ENCODE data around the gene USF1. TPM values are rescaled to one million over a fixed set of nuclear protein-coding genes. Genes with fewer than 3 reads are reported as not detected.

The USF1 gene
- total and polyA plus RNA-seq, 4 donors: 19.2 to 43.5 (median 27.2) TPM

DNA sequence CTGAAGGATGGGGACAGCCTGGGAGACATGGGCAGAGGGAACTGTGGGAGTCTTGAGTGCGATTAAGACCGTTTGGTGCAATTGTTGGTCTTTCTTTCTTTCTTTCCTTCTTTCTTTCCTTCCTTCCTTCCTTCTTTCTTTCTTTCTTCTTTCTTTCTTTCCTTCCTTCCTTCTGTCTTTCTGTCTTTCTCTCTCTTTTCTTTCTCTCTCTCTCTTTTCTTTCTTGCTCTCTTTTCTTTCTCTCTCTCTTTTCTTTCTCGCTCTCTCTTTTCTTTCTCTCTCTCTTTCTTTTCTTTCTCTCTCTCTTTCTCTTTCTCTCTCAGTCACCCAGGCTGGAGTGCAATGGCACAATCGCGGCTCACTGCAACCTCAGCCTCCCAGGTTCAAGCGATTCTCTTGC, 49.5 kb upstream of the USF1 start:
- TF ChIP-seq, protein P1, sequence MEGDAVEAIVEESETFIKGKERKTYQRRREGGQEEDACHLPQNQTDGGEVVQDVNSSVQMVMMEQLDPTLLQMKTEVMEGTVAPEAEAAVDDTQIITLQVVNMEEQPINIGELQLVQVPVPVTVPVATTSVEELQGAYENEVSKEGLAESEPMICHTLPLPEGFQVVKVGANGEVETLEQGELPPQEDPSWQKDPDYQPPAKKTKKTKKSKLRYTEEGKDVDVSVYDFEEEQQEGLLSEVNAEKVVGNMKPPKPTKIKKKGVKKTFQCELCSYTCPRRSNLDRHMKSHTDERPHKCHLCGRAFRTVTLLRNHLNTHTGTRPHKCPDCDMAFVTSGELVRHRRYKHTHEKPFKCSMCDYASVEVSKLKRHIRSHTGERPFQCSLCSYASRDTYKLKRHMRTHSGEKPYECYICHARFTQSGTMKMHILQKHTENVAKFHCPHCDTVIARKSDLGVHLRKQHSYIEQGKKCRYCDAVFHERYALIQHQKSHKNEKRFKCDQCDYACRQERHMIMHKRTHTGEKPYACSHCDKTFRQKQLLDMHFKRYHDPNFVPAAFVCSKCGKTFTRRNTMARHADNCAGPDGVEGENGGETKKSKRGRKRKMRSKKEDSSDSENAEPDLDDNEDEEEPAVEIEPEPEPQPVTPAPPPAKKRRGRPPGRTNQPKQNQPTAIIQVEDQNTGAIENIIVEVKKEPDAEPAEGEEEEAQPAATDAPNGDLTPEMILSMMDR (IDR thresholded peaks at IDR 0.05; ENCODE audit: low read depth, low read length, missing input control): no peak
- TF ChIP-seq RXRA (IDR thresholded peaks at IDR 0.05): no peak
- H3K9me3 ChIP-seq (ENCODE audit: control insufficient read depth in 4 of 4, low read length in 3 of 4): no peaks in the 10 kb centered on the region
- no peak overlapping the region for H3K27ac ChIP-seq (ENCODE audit: low read depth in 1 of 2, low read length in 2 of 2)
- peaks cover 0 to 7% (median 1%) of the 10 kb centered on the region in 4 donors for H3K36me3 ChIP-seq (ENCODE audit: control insufficient read depth in 4 of 4, insufficient read depth in 3 of 4, low read depth in 1 of 4, low read length in 3 of 4)
- peaks cover 2 to 24% (median 11%) of the 10 kb centered on the region in 4 donors for H3K4me1 ChIP-seq (ENCODE audit: control insufficient read depth in 4 of 4, insufficient read depth in 4 of 4, low read length in 3 of 4)
- no peak for DNase-seq (ENCODE audit: low spot score)
- H3K27me3 ChIP-seq (ENCODE audit: control insufficient read depth in 4 of 4, insufficient read depth in 4 of 4, low read length in 3 of 4): no peaks in the 10 kb centered on the region
- WGBS: 91% methylated on average over 6 of the region's 6 CpGs
- H3K4me3 ChIP-seq (ENCODE audit: low read depth in 1 of 3, low read length in 3 of 3): no peak overlapping the region
- no peak overlapping the region for H3K9ac ChIP-seq (ENCODE audit: low read depth in 1 of 2, low read length in 2 of 2)

DNA sequence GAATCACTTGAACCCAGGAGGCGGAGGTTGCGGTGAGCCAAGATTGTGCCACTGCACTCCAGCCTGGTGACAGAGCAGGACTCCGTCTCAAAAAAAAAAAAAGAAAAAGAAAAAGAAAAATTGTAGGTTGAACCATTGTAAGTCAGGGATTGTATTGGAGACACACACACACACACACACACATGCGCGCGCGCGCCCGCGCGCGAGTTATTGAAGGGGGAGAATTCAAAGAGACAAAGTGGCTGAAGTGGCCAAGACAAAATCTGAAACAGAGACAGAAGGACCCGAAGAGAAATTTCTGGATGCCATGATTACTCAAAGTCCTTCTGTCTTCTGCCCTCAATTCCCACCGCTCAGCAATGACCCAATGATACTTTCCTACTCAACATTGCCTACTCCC, 48.7 kb upstream of the USF1 start:
- H3K9ac ChIP-seq (ENCODE audit: low read depth in 1 of 2, low read length in 2 of 2): no peak overlapping the region
- 96% methylated on average over 14 of the region's 14 CpGs for WGBS
- no peak for DNase-seq (ENCODE audit: low spot score)

More for the DNA sequence above, 48.7 kb upstream of the USF1 start:
- Histone ChIP-seq H3K27ac (ENCODE audit: low read depth in 1 of 2, low read length in 2 of 2) (no peak overlapping the region), H3K36me3 (ENCODE audit: control insufficient read depth in 4 of 4, insufficient read depth in 3 of 4, low read depth in 1 of 4, low read length in 3 of 4) (no peaks in the 10 kb centered on the region), H3K4me1 (ENCODE audit: control insufficient read depth in 4 of 4, insufficient read depth in 4 of 4, low read length in 3 of 4) (peaks cover 2 to 22% (median 11%) of the 10 kb centered on the region in 4 donors), H3K4me3 (ENCODE audit: low read depth in 1 of 3, low read length in 3 of 3) (no peak overlapping the region), H3K27me3 (ENCODE audit: control insufficient read depth in 4 of 4, insufficient read depth in 4 of 4, low read length in 3 of 4) (no peaks in the 10 kb centered on the region), H3K9me3 (ENCODE audit: control insufficient read depth in 4 of 4, low read length in 3 of 4) (no peaks in the 10 kb centered on the region)
- no peak for TF ChIP-seq EGR1 (IDR thresholded peaks at IDR 0.05; ENCODE audit: low read depth in 2 of 2)
- TF ChIP-seq SP1 (IDR thresholded peaks at IDR 0.05): no peak
- TF ChIP-seq, protein P2, sequence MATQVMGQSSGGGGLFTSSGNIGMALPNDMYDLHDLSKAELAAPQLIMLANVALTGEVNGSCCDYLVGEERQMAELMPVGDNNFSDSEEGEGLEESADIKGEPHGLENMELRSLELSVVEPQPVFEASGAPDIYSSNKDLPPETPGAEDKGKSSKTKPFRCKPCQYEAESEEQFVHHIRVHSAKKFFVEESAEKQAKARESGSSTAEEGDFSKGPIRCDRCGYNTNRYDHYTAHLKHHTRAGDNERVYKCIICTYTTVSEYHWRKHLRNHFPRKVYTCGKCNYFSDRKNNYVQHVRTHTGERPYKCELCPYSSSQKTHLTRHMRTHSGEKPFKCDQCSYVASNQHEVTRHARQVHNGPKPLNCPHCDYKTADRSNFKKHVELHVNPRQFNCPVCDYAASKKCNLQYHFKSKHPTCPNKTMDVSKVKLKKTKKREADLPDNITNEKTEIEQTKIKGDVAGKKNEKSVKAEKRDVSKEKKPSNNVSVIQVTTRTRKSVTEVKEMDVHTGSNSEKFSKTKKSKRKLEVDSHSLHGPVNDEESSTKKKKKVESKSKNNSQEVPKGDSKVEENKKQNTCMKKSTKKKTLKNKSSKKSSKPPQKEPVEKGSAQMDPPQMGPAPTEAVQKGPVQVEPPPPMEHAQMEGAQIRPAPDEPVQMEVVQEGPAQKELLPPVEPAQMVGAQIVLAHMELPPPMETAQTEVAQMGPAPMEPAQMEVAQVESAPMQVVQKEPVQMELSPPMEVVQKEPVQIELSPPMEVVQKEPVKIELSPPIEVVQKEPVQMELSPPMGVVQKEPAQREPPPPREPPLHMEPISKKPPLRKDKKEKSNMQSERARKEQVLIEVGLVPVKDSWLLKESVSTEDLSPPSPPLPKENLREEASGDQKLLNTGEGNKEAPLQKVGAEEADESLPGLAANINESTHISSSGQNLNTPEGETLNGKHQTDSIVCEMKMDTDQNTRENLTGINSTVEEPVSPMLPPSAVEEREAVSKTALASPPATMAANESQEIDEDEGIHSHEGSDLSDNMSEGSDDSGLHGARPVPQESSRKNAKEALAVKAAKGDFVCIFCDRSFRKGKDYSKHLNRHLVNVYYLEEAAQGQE (IDR thresholded peaks at IDR 0.05): no peak
- no peak for TF ChIP-seq RAD21 (IDR thresholded peaks at IDR 0.05)
- no peak for TF ChIP-seq HNF4A (conservative IDR thresholded peaks at IDR 0.05)
- no peak for TF ChIP-seq JUND (IDR thresholded peaks at IDR 0.05)
- no peak for TF ChIP-seq HNF4G (IDR thresholded peaks at IDR 0.05)
- no peak for TF ChIP-seq NR2F2 (IDR thresholded peaks at IDR 0.05)
- TF ChIP-seq TAF1 (conservative IDR thresholded peaks at IDR 0.05): no peak
- TF ChIP-seq FOXA2 (IDR thresholded peaks at IDR 0.05): no peak
- no peak for TF ChIP-seq RXRA (IDR thresholded peaks at IDR 0.05)
- TF ChIP-seq, protein P3, sequence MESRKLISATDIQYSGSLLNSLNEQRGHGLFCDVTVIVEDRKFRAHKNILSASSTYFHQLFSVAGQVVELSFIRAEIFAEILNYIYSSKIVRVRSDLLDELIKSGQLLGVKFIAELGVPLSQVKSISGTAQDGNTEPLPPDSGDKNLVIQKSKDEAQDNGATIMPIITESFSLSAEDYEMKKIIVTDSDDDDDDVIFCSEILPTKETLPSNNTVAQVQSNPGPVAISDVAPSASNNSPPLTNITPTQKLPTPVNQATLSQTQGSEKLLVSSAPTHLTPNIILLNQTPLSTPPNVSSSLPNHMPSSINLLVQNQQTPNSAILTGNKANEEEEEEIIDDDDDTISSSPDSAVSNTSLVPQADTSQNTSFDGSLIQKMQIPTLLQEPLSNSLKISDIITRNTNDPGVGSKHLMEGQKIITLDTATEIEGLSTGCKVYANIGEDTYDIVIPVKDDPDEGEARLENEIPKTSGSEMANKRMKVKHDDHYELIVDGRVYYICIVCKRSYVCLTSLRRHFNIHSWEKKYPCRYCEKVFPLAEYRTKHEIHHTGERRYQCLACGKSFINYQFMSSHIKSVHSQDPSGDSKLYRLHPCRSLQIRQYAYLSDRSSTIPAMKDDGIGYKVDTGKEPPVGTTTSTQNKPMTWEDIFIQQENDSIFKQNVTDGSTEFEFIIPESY (IDR thresholded peaks at IDR 0.05): no peak
- TF ChIP-seq, protein P4, sequence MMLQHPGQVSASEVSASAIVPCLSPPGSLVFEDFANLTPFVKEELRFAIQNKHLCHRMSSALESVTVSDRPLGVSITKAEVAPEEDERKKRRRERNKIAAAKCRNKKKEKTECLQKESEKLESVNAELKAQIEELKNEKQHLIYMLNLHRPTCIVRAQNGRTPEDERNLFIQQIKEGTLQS (IDR thresholded peaks at IDR 0.05): no peak
- TF ChIP-seq, protein P1 (IDR thresholded peaks at IDR 0.05; ENCODE audit: low read depth, low read length, missing input control): no peak
- TF ChIP-seq GABPA (IDR thresholded peaks at IDR 0.05 in 1 of 2, conservative IDR thresholded peaks at IDR 0.05 in 1 of 2): no peak
- no peak for TF ChIP-seq YY1 (IDR thresholded peaks at IDR 0.05)
- no peak for TF ChIP-seq FOXA1 (IDR thresholded peaks at IDR 0.05)
- TF ChIP-seq, protein P5, sequence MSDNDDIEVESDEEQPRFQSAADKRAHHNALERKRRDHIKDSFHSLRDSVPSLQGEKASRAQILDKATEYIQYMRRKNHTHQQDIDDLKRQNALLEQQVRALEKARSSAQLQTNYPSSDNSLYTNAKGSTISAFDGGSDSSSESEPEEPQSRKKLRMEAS (IDR thresholded peaks at IDR 0.05): no peak

Data from liver (tissue), 9 donors.